H54 (cell line): Measurements from ENCODE around the gene CATSPERB.
"Not testable (repeated sequence)": the region's sequence is repeated elsewhere in the genome, so short reads cannot be mapped to it uniquely, and the experiment has no call there.

Source experiments
- DNase-seq: peaks from one replicate; pipeline ENCODE4 v3.0.0; 2011; ENCODE audit warnings: low spot score, mixed read lengths; ENCODE audit not compliant: insufficient read length
- FAIRE-seq: peaks from 3 replicates; lab custom pipeline; 2011; peaks lifted over from hg19 to GRCh38; lab: Jason Lieb, UNC
- POLR2A ChIP-seq: IDR thresholded peaks from 2 replicates; pipeline ENCODE4 v1.6.1; 2011; ENCODE audit warnings: low read depth, mild to moderate bottlenecking, low read length

The CATSPERB gene

DNA sequence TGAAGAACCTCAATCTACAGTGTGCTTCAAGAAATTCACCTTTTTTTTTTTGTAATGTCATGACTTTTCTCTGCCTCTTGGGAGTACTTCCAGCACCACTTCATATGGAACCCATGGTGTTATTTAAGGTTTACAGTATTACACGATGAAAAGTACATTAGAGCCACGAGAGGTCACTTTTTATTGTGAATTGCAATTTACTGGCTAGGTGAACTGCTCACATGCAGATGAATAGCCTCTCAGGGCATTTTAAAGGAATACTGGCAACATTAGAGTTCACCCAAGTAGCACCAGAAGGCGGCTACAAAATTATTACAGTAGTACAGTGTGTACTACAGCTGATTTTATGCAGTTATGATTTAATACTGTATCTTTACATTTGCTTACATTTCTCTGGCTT lies 122.7 kb downstream of the CATSPERB start:
- FAIRE-seq (no peak), DNase-seq (no peak)
- TF ChIP-seq POLR2A, result no peak

- FAIRE-seq, result no peak
- no peak for DNase-seq
- no peak for TF ChIP-seq POLR2A
These were observed 124.4 kb downstream of the CATSPERB start for GRCh38 chr14:91607322-91608047.

DNA sequence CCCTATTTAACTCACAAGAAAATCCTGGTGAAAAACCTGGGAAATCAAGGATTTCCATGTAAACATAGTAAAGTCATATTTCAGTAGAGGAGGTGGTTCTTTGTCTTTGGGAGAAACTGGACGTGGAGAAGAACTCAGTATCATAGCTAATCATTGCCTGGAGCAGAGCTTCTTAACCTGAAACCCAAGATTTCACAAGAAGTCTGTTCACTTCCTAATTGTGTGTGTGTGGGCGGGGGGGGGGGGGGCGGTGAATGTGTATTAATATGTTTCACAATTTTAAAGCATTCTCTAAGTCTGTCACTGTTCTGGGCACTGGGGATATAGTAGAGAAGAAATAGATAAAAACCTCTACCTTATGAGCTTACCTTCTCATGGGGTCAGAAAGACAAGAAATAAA lies 125.0 kb downstream of the CATSPERB start:
- TF ChIP-seq POLR2A, result no peak
- FAIRE-seq, result no peak
- DNase-seq, result no peak

- not testable (repeated sequence) for FAIRE-seq
These were observed 127.3 kb downstream of the CATSPERB start for GRCh38 chr14:91604611-91605010.

GRCh38 chr14:91599994-91600393 lies 131.9 kb downstream of the CATSPERB start:
- TF ChIP-seq POLR2A, result no peak
- FAIRE-seq (no peak), DNase-seq (no peak)

More at GRCh38 chr14:91604611-91605010, 127.3 kb downstream of the CATSPERB start:
- not testable (repeated sequence) for DNase-seq

GRCh38 chr14:91595736-91596135 lies 136.2 kb downstream of the CATSPERB start:
- DNase-seq (no peak), FAIRE-seq (no peak)
- TF ChIP-seq POLR2A, result no peak

- FAIRE-seq, DNase-seq: not testable (repeated sequence)
These were observed 137.9 kb downstream of the CATSPERB start for GRCh38 chr14:91593957-91594356.

DNA sequence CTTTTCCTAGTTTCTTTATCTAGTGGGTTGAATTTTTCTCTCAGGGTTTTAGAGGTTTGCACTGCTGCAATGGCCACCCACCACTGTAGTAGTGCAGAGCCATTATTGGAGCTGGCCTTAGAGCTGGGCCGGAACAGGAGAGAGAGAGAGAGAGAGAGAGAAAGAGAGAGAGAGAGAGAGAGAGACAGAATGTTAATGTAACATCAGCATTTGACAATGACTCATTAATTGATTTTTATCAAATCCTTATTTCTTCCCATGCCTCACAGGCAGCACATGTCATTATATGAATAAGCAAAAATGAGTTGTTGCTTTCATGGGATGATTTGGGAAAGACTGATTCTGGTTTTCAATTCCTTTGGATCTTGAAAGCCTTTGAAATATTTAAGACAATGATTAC lies 145.5 kb downstream of the CATSPERB start:
- FAIRE-seq, result no peak
- no peak for TF ChIP-seq POLR2A
- no peak for DNase-seq

GRCh38 chr14:91585856-91586255 lies 146.0 kb downstream of the CATSPERB start:
- DNase-seq (no peak), FAIRE-seq (no peak)
- no peak for TF ChIP-seq POLR2A

- no peak for FAIRE-seq
- TF ChIP-seq POLR2A, result no peak
- no peak for DNase-seq
These were observed 149.1 kb downstream of the CATSPERB start for GRCh38 chr14:91582761-91583160.

GRCh38 chr14:91580876-91581577 lies 150.9 kb downstream of the CATSPERB start:
- DNase-seq (no peak), FAIRE-seq (no peak)
- TF ChIP-seq POLR2A, result no peak

GRCh38 chr14:91577632-91578233 lies 154.2 kb downstream of the CATSPERB start:
- FAIRE-seq (no peak), DNase-seq (no peak)
- no peak for TF ChIP-seq POLR2A

DNA sequence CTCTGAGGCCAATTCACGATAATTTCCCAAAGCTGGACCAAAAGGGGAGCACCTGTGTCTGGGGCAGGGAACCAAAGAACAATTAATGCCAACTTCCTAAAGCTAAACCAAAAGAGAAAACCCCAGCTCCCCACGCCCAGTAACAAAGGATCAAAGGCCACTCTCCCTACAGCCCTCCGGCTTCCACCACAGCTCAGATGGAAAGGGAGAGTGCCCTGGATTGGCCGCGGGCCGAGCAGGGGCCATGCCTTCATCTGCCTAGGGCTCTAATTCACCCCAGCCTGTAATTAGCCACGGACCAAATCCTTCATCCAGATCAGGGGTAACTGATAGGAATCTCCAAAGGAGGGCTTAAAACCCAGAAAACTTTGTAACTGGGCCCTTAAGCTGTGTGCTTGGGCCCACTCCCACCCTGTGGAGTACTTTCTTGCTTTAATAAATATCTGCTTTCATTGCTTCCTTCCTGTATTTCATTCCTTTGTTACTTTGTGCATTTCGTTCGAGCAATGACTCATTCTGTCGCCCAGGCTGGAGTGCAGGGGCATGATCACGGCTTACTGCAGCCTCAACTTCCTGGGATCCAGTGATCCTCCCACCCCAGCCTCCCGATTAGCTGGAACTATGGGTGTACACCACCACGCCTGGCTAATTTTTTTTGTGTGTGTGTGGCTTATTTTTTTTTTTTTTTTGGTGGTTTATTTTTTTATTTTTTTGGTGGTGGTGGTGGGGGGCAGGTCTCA lies 156.2 kb downstream of the CATSPERB start:
- no peak for DNase-seq
- FAIRE-seq, result no peak
- no peak for TF ChIP-seq POLR2A
